ENCODE measurements around the gene MTUS2.
"Not testable (repeated sequence)": the region's sequence is repeated elsewhere in the genome, so short reads cannot be mapped to it uniquely, and the experiment has no call there.

MTUS2 gene

GRCh38 chr13:29187584-29187983 lies 367.4 kb downstream of the MTUS2 start:
- Histone ChIP-seq H3K4me3 (ENCODE audit: insufficient read depth, low read depth, low read length, poor library complexity, severe bottlenecking) (no peak overlapping the region), H3K36me3 (ENCODE audit: control insufficient read depth, insufficient read depth, low read length) (no peaks in the 10 kb centered on the region), H3K4me1 (ENCODE audit: control insufficient read depth, insufficient read depth, low read length, poor library complexity, severe bottlenecking) (no peaks in the 10 kb centered on the region), H3K27me3 (replicated peaks; ENCODE audit: control insufficient read depth, insufficient read depth, low read length, poor library complexity, severe bottlenecking) (no peaks in the 10 kb centered on the region), H3K27ac (ENCODE audit: insufficient read depth, low read length, poor library complexity, severe bottlenecking) (no peak overlapping the region), H3K9me3 (ENCODE audit: control insufficient read depth, low read length) (peaks cover 4% of the 10 kb centered on the region)
- DNase-seq: no peak

- DNase-seq: no peak
- Histone ChIP-seq H3K27ac (ENCODE audit: insufficient read depth, low read length, poor library complexity, severe bottlenecking) (no peak overlapping the region), H3K27me3 (replicated peaks; ENCODE audit: control insufficient read depth, insufficient read depth, low read length, poor library complexity, severe bottlenecking) (no peaks in the 10 kb centered on the region), H3K36me3 (ENCODE audit: control insufficient read depth, insufficient read depth, low read length) (no peaks in the 10 kb centered on the region), H3K4me1 (ENCODE audit: control insufficient read depth, insufficient read depth, low read length, poor library complexity, severe bottlenecking) (no peaks in the 10 kb centered on the region), H3K4me3 (ENCODE audit: insufficient read depth, low read depth, low read length, poor library complexity, severe bottlenecking) (no peak overlapping the region), H3K9me3 (ENCODE audit: control insufficient read depth, low read length) (no peaks in the 10 kb centered on the region)
These were observed 370.2 kb downstream of the MTUS2 start for GRCh38 chr13:29190298-29190697.

GRCh38 chr13:29193083-29193482 lies 372.9 kb downstream of the MTUS2 start:
- Histone ChIP-seq H3K4me3 (ENCODE audit: insufficient read depth, low read depth, low read length, poor library complexity, severe bottlenecking) (no peak overlapping the region), H3K9me3 (ENCODE audit: control insufficient read depth, low read length) (no peaks in the 10 kb centered on the region), H3K36me3 (ENCODE audit: control insufficient read depth, insufficient read depth, low read length) (no peaks in the 10 kb centered on the region), H3K27ac (ENCODE audit: insufficient read depth, low read length, poor library complexity, severe bottlenecking) (no peak overlapping the region), H3K27me3 (replicated peaks; ENCODE audit: control insufficient read depth, insufficient read depth, low read length, poor library complexity, severe bottlenecking) (no peaks in the 10 kb centered on the region), H3K4me1 (ENCODE audit: control insufficient read depth, insufficient read depth, low read length, poor library complexity, severe bottlenecking) (no peaks in the 10 kb centered on the region)
- DNase-seq: no peak

- Histone ChIP-seq H3K4me3 (ENCODE audit: insufficient read depth, low read depth, low read length, poor library complexity, severe bottlenecking) (no peak overlapping the region), H3K27ac (ENCODE audit: insufficient read depth, low read length, poor library complexity, severe bottlenecking) (no peak overlapping the region), H3K9me3 (ENCODE audit: control insufficient read depth, low read length) (no peaks in the 10 kb centered on the region), H3K4me1 (ENCODE audit: control insufficient read depth, insufficient read depth, low read length, poor library complexity, severe bottlenecking) (no peaks in the 10 kb centered on the region), H3K27me3 (replicated peaks; ENCODE audit: control insufficient read depth, insufficient read depth, low read length, poor library complexity, severe bottlenecking) (no peaks in the 10 kb centered on the region), H3K36me3 (ENCODE audit: control insufficient read depth, insufficient read depth, low read length) (no peaks in the 10 kb centered on the region)
- no peak for DNase-seq
These were observed 375.3 kb downstream of the MTUS2 start for GRCh38 chr13:29195456-29195855.

GRCh38 chr13:29196409-29197074 lies 376.4 kb downstream of the MTUS2 start:
- Histone ChIP-seq H3K27me3 (replicated peaks; ENCODE audit: control insufficient read depth, insufficient read depth, low read length, poor library complexity, severe bottlenecking) (no peaks in the 10 kb centered on the region), H3K4me1 (ENCODE audit: control insufficient read depth, insufficient read depth, low read length, poor library complexity, severe bottlenecking) (no peaks in the 10 kb centered on the region), H3K9me3 (ENCODE audit: control insufficient read depth, low read length) (no peaks in the 10 kb centered on the region), H3K4me3 (ENCODE audit: insufficient read depth, low read depth, low read length, poor library complexity, severe bottlenecking) (no peak overlapping the region), H3K36me3 (ENCODE audit: control insufficient read depth, insufficient read depth, low read length) (no peaks in the 10 kb centered on the region), H3K27ac (ENCODE audit: insufficient read depth, low read length, poor library complexity, severe bottlenecking) (no peak overlapping the region)
- no peak for DNase-seq

GRCh38 chr13:29202753-29203152 lies 382.6 kb downstream of the MTUS2 start:
- H3K4me3 ChIP-seq (ENCODE audit: insufficient read depth, low read depth, low read length, poor library complexity, severe bottlenecking); H3K27ac ChIP-seq (ENCODE audit: insufficient read depth, low read length, poor library complexity, severe bottlenecking); H3K36me3 ChIP-seq (ENCODE audit: control insufficient read depth, insufficient read depth, low read length); H3K4me1 ChIP-seq (ENCODE audit: control insufficient read depth, insufficient read depth, low read length, poor library complexity, severe bottlenecking); H3K27me3 ChIP-seq (replicated peaks; ENCODE audit: control insufficient read depth, insufficient read depth, low read length, poor library complexity, severe bottlenecking); H3K9me3 ChIP-seq (ENCODE audit: control insufficient read depth, low read length); DNase-seq: not testable (repeated sequence)

- no peak for DNase-seq
- no peaks in the 10 kb centered on the region for H3K36me3 ChIP-seq (ENCODE audit: control insufficient read depth, insufficient read depth, low read length)
- H3K4me1 ChIP-seq (ENCODE audit: control insufficient read depth, insufficient read depth, low read length, poor library complexity, severe bottlenecking): no peaks in the 10 kb centered on the region
- H3K9me3 ChIP-seq (ENCODE audit: control insufficient read depth, low read length): no peaks in the 10 kb centered on the region
- H3K4me3 ChIP-seq (ENCODE audit: insufficient read depth, low read depth, low read length, poor library complexity, severe bottlenecking): no peak overlapping the region
- no peak overlapping the region for H3K27ac ChIP-seq (ENCODE audit: insufficient read depth, low read length, poor library complexity, severe bottlenecking)
- H3K27me3 ChIP-seq (replicated peaks; ENCODE audit: control insufficient read depth, insufficient read depth, low read length, poor library complexity, severe bottlenecking): no peaks in the 10 kb centered on the region
These were observed 384.5 kb downstream of the MTUS2 start for GRCh38 chr13:29204651-29205050.

- no peaks in the 10 kb centered on the region for H3K4me1 ChIP-seq (ENCODE audit: control insufficient read depth, insufficient read depth, low read length, poor library complexity, severe bottlenecking)
- no peaks in the 10 kb centered on the region for H3K27me3 ChIP-seq (replicated peaks; ENCODE audit: control insufficient read depth, insufficient read depth, low read length, poor library complexity, severe bottlenecking)
- H3K36me3 ChIP-seq (ENCODE audit: control insufficient read depth, insufficient read depth, low read length): no peaks in the 10 kb centered on the region
These were observed 390.5 kb downstream of the MTUS2 start for GRCh38 chr13:29210676-29211075.

GRCh38 chr13:29211162-29211561 lies 391.0 kb downstream of the MTUS2 start:
- not testable (repeated sequence) for H3K27ac ChIP-seq (ENCODE audit: insufficient read depth, low read length, poor library complexity, severe bottlenecking); H3K27me3 ChIP-seq (replicated peaks; ENCODE audit: control insufficient read depth, insufficient read depth, low read length, poor library complexity, severe bottlenecking); DNase-seq; H3K36me3 ChIP-seq (ENCODE audit: control insufficient read depth, insufficient read depth, low read length); H3K9me3 ChIP-seq (ENCODE audit: control insufficient read depth, low read length); H3K4me3 ChIP-seq (ENCODE audit: insufficient read depth, low read depth, low read length, poor library complexity, severe bottlenecking); H3K4me1 ChIP-seq (ENCODE audit: control insufficient read depth, insufficient read depth, low read length, poor library complexity, severe bottlenecking)

More at GRCh38 chr13:29210676-29211075, 390.5 kb downstream of the MTUS2 start:
- Histone ChIP-seq H3K9me3 (ENCODE audit: control insufficient read depth, low read length) (no peaks in the 10 kb centered on the region), H3K4me3 (ENCODE audit: insufficient read depth, low read depth, low read length, poor library complexity, severe bottlenecking) (no peak overlapping the region), H3K27ac (ENCODE audit: insufficient read depth, low read length, poor library complexity, severe bottlenecking) (no peak overlapping the region)
- DNase-seq: no peak

- H3K9me3 ChIP-seq (ENCODE audit: control insufficient read depth, low read length): no peaks in the 10 kb centered on the region
- H3K27me3 ChIP-seq (replicated peaks; ENCODE audit: control insufficient read depth, insufficient read depth, low read length, poor library complexity, severe bottlenecking): no peaks in the 10 kb centered on the region
- H3K4me1 ChIP-seq (ENCODE audit: control insufficient read depth, insufficient read depth, low read length, poor library complexity, severe bottlenecking): no peaks in the 10 kb centered on the region
- no peak overlapping the region for H3K27ac ChIP-seq (ENCODE audit: insufficient read depth, low read length, poor library complexity, severe bottlenecking)
- no peak for DNase-seq
- H3K36me3 ChIP-seq (ENCODE audit: control insufficient read depth, insufficient read depth, low read length): no peaks in the 10 kb centered on the region
- no peak overlapping the region for H3K4me3 ChIP-seq (ENCODE audit: insufficient read depth, low read depth, low read length, poor library complexity, severe bottlenecking)
These were observed 402.3 kb downstream of the MTUS2 start for GRCh38 chr13:29222458-29222857.
